AG09309 (cell line): ENCODE measurements around the gene ALX4.
A peak's percentile ranks its signal among the peaks of the same experiment; 100 is the strongest.

Experiments
- DNase-seq: peaks from one replicate; pipeline ENCODE4 v3.0.0-alpha.2; 2010; ENCODE audit warnings: low read depth
- H3K4me3 ChIP-seq: 2 replicates; pipeline ENCODE4 v1.5.1; 2011; ENCODE audit warnings: mild to moderate bottlenecking, low read depth, low read length, moderate library complexity; ENCODE audit not compliant: control insufficient read depth
- TF ChIP-seq, protein P1 (sequence below): IDR thresholded peaks from 2 replicates; pipeline ENCODE4 v1.5.1; 2011; ENCODE audit warnings: mild to moderate bottlenecking, low read depth, low read length, inconsistent platforms; ENCODE audit not compliant: insufficient read depth, control insufficient read depth; ENCODE audit errors: missing control alignments

ALX4 gene

DNA sequence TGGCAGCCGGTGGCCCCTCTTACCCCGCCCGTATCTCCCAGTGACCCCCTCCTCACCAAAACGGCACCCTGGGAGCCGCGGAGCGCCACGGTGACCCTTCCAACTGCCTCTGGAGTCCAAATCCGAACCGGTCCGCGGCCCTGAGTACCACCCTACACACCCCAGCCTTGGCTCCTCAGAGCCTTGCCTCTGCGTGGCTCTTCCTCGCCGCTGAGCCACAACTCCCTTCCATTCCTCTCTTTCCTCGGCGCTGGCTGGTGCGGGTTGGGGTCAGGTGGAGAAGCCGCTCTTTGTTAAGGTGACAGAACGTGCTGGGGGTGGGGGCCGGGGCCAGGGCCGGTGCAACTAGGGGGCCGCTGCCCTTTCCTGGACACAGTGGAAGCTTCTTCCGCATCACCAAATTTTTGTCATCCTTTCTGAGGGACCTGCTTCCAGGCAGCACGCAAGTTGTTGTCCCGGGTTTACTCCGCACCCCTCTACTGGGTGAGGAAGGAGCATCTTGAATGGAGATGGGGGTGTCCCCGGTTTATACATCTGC, 6.5 kb downstream of the ALX4 start:
- no peak for DNase-seq
- H3K4me3 ChIP-seq, result no peak overlapping the region
- TF ChIP-seq, protein P1, sequence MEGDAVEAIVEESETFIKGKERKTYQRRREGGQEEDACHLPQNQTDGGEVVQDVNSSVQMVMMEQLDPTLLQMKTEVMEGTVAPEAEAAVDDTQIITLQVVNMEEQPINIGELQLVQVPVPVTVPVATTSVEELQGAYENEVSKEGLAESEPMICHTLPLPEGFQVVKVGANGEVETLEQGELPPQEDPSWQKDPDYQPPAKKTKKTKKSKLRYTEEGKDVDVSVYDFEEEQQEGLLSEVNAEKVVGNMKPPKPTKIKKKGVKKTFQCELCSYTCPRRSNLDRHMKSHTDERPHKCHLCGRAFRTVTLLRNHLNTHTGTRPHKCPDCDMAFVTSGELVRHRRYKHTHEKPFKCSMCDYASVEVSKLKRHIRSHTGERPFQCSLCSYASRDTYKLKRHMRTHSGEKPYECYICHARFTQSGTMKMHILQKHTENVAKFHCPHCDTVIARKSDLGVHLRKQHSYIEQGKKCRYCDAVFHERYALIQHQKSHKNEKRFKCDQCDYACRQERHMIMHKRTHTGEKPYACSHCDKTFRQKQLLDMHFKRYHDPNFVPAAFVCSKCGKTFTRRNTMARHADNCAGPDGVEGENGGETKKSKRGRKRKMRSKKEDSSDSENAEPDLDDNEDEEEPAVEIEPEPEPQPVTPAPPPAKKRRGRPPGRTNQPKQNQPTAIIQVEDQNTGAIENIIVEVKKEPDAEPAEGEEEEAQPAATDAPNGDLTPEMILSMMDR, result no peak

DNA sequence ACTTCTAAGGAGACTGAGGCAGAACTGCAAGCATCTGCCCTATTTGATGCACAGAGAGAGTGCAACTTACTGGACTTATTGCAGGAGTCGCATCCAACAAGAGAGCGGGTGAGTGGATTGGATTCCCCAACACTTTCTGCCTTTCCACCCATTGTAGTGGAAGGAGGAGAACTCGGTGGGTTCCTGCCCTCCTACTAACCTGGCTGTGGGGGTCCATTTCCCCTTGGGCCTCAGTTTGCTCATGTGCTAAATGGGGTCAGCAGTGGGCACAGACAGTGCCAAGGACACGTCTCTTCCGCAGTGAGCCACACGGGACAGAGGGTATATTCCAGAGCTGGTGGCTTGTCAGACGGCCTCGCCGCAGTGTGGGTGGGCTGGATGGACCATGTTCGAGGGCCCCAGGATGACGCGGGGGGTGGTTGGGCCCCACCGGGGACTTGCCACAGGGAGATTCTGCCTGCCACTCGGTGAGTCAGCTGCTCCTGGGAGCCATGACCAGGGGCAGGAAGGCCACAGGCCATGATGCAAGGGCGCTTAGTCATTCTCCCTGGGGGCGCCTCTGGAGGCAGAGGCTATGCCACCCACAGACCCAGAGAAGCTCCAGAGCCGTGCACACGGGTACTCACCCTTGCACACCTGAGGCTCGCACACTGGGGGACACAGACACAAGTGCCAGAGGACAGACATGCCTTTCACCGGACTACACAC, 8.2 kb downstream of the ALX4 start:
- TF ChIP-seq, protein P1, result no peak
- no peak for DNase-seq
- H3K4me3 ChIP-seq, result no peak overlapping the region

DNA sequence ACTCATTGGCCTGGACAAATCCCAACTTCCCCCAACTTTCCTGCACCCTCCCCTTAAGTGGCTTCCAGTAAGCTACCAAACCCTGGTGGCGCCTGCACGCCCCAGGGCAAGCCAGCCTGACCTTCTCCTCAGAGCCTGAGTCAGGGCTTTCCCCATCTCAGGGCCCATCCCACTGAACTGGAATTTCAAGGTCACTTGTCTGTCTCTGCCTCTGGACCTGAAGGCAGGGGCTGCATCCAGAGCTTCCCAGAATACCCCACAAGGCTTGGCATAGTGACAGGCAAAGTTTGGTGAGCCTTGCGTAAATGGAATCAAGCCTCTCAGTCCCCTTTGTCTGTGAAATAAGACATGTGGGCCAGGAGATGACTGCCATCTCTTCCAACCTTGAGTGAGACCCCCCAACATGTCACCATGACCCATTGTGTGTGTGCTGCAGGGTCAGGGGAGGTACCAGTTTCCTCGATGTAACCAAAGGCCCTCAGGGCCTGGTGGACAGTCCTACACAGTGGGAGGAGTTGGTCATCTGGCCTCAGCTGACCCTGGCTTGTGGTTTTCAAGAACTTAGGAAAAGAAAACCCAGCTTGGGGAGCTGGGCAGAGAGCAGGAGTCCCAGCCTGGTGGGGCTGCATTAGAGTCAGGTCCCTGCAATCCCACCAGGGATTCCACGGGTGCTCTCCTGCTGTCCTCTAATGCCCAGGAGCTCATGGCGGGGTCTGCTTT, 8.9 kb downstream of the ALX4 start:
- H3K4me3 ChIP-seq, result no peak overlapping the region
- DNase-seq, result peak; percentile 18
- TF ChIP-seq, protein P1, result no peak

DNA sequence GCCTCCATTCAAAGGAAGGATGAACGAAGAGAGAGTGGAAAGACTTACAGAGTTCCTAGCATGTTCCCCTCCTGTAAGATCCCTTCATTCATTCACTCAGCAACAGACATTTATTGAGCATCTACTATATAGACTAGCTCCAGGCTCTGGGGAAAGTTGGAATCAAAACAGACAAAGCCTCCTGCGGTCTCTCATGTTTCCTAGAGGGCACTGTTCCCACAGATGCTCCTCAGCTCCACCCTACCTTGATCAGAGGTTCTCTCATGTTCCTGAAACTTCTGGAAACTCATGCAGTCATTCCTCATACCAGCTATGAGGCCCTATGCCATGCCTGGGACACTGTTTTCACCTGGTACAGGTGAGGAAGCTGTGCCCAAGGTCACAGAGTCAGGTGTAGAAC, 11.1 kb downstream of the ALX4 start:
- TF ChIP-seq, protein P1, result no peak
- DNase-seq, result no peak
- H3K4me3 ChIP-seq, result no peak overlapping the region

DNA sequence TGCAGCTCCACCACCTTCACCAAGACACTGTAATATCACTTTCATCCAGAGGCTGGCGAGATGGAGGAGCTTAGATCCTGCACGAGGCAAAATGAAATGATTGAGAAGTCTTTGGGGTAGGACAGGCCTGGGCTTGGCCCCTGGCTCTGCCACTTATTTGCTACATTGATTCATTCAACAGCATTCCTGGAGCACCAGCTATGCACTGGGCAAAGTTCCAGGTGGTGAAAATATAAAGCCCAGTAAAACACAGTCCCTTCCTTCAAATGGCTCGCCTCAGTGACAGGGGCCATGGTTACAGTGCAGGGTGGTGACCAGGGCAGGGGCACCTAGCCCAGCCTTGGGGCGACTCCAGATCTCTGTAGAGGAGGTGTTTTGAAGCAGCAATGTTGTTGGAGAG, 19.7 kb downstream of the ALX4 start:
- no peak for DNase-seq
- TF ChIP-seq, protein P1, result no peak
- no peak overlapping the region for H3K4me3 ChIP-seq

DNA sequence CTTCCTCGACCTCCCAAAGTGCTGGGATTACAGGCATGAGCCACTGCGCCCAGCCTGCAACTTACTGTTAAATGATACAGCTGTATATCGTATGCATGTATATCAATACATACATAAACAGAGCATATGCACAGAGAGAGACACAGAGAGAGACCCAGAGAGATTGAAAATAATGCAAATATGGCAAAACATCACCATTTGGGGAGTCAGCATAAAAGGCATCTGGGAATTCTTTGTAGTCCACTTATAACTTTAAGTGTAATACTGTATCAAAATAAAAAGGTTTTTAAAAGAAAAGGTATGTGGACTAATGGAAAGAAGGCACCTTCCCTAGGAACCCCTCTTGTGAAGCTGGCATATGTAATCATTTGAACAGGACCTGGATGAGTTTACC, 21.8 kb downstream of the ALX4 start:
- no peak for DNase-seq
- no peak overlapping the region for H3K4me3 ChIP-seq
- TF ChIP-seq, protein P1, result no peak
